ENCODE data around the gene SHF. TPM values are rescaled to one million over a fixed set of nuclear protein-coding genes. Genes with fewer than 3 reads are reported as not detected.
A peak's percentile ranks its signal among the peaks of the same experiment; 100 is the strongest.

The SHF gene
- total RNA-seq, 1 experiment from 2014 or later, result 7.3 TPM

- H3K27me3 Mint-ChIP-seq (ENCODE audit: unreplicated experiment), result no peaks in the 10 kb centered on the region
- TF ChIP-seq CTCF (IDR thresholded peaks at IDR 0.05; ENCODE audit: unreplicated experiment), result peak; percentile 75
- intact Hi-C loops (cut with micrococcal nuclease; ENCODE audit: unreplicated experiment), result loop anchor here (1.0 to 2.0 kb wide), 2 partner anchors 63 to 196 kb away; no protein-coding TSS in a partner anchor
- no peak overlapping the region for H3K27ac Mint-ChIP-seq (ENCODE audit: unreplicated experiment)
- peak; percentile 78 for DNase-seq
- H3K36me3 Mint-ChIP-seq (ENCODE audit: insufficient read depth, unreplicated experiment), result no peaks in the 10 kb centered on the region
- no TSS peak for BruUV-seq (replicated peaks)
- H3K4me3 Mint-ChIP-seq (ENCODE audit: low read depth, unreplicated experiment), result no peak overlapping the region
- H3K9me3 Mint-ChIP-seq (ENCODE audit: low read depth, unreplicated experiment), result no peaks in the 10 kb centered on the region
- CTCF ChIA-PET, result interaction anchor here (1.2 to 3.9 kb wide), 7 partner anchors 42 to 177 kb away, joined by 3 to 33 read pairs (median 4); no protein-coding TSS in a partner anchor
- H3K4me1 Mint-ChIP-seq (ENCODE audit: low read depth, unreplicated experiment), result no peaks in the 10 kb centered on the region
Observed at GRCh38 chr15:45205192-45205591, 17.4 kb upstream of the SHF start.

GRCh38 chr15:45203182-45203581, 15.4 kb upstream of the SHF start:
- Mint-ChIP-seq H3K4me3 (ENCODE audit: low read depth, unreplicated experiment) (no peak overlapping the region), H3K27ac (ENCODE audit: unreplicated experiment) (no peak overlapping the region), H3K27me3 (ENCODE audit: unreplicated experiment) (no peaks in the 10 kb centered on the region), H3K9me3 (ENCODE audit: low read depth, unreplicated experiment) (no peaks in the 10 kb centered on the region), H3K36me3 (ENCODE audit: insufficient read depth, unreplicated experiment) (no peaks in the 10 kb centered on the region), H3K4me1 (ENCODE audit: low read depth, unreplicated experiment) (no peaks in the 10 kb centered on the region)
- no peak for DNase-seq
- BruUV-seq (replicated peaks), result no TSS peak
- CTCF ChIA-PET, result interaction anchor here (1.5 to 3.9 kb wide), 2 partner anchors 24 to 40 kb away, joined by 4 to 33 read pairs; no protein-coding TSS in a partner anchor
- TF ChIP-seq CTCF (IDR thresholded peaks at IDR 0.05; ENCODE audit: unreplicated experiment), result no peak
- intact Hi-C loops (cut with micrococcal nuclease; ENCODE audit: unreplicated experiment), result no loop called here

- H3K36me3 Mint-ChIP-seq (ENCODE audit: insufficient read depth, unreplicated experiment), result no peaks in the 10 kb centered on the region
- CTCF ChIA-PET, result interaction anchor here (1.5 to 2.7 kb wide), 2 partner anchors 22 to 39 kb away, joined by 4 to 21 read pairs; no protein-coding TSS in a partner anchor
- no peaks in the 10 kb centered on the region for H3K4me1 Mint-ChIP-seq (ENCODE audit: low read depth, unreplicated experiment)
- intact Hi-C loops (cut with micrococcal nuclease; ENCODE audit: unreplicated experiment), result no loop called here
- no peak overlapping the region for H3K27ac Mint-ChIP-seq (ENCODE audit: unreplicated experiment)
- H3K4me3 Mint-ChIP-seq (ENCODE audit: low read depth, unreplicated experiment), result no peak overlapping the region
- no peaks in the 10 kb centered on the region for H3K9me3 Mint-ChIP-seq (ENCODE audit: low read depth, unreplicated experiment)
- BruUV-seq (replicated peaks), result no TSS peak
- no peak for TF ChIP-seq CTCF (IDR thresholded peaks at IDR 0.05; ENCODE audit: unreplicated experiment)
- H3K27me3 Mint-ChIP-seq (ENCODE audit: unreplicated experiment), result no peaks in the 10 kb centered on the region
- no peak for DNase-seq
Observed at GRCh38 chr15:45201869-45202268, 14.1 kb upstream of the SHF start.

- intact Hi-C loops (cut with micrococcal nuclease; ENCODE audit: unreplicated experiment), result no loop called here
- H3K9me3 Mint-ChIP-seq (ENCODE audit: low read depth, unreplicated experiment), result no peaks in the 10 kb centered on the region
- no peak overlapping the region for H3K27ac Mint-ChIP-seq (ENCODE audit: unreplicated experiment)
- H3K4me1 Mint-ChIP-seq (ENCODE audit: low read depth, unreplicated experiment), result no peaks in the 10 kb centered on the region
- no TSS peak for BruUV-seq (replicated peaks)
- H3K36me3 Mint-ChIP-seq (ENCODE audit: insufficient read depth, unreplicated experiment), result no peaks in the 10 kb centered on the region
- DNase-seq, result no peak
- CTCF ChIA-PET, result interaction anchor here (0.8 to 2.7 kb wide), 6 partner anchors 22 to 87 kb away, joined by 4 to 21 read pairs (median 6); no protein-coding TSS in a partner anchor
- TF ChIP-seq CTCF (IDR thresholded peaks at IDR 0.05; ENCODE audit: unreplicated experiment), result no peak
- no peak overlapping the region for H3K4me3 Mint-ChIP-seq (ENCODE audit: low read depth, unreplicated experiment)
- H3K27me3 Mint-ChIP-seq (ENCODE audit: unreplicated experiment), result no peaks in the 10 kb centered on the region
Observed at GRCh38 chr15:45201557-45201859, 13.7 kb upstream of the SHF start.
